Prostate gland (tissue), 2 donors: Measurements from ENCODE around the gene DOCK3.

Source experiments
- POLR2A ChIP-seq: fragments of 450-650 bp; IDR thresholded peaks from one replicate; pipeline ENCODE4 v1.6.1; 2016; ENCODE audit warnings: antibody characterized with exemption, mild to moderate bottlenecking
- POLR2AphosphoS5 ChIP-seq: sonication (generic); formaldehyde crosslinking; IDR thresholded peaks from one replicate; pipeline ENCODE4 v1.6.1; 2017; ENCODE audit warnings: antibody characterized with exemption
- TF ChIP-seq, protein P1 (sequence below), 4 experiments: fragments of 200-600 bp in 2 of 4; fragments of 450-650 bp in 2 of 4; sonication (generic) in 2 of 4; IDR thresholded peaks; 1 replicate in 3 of 4; 2 replicates in 1 of 4; pipeline ENCODE4 v1.5.1; 2016 to 2019; ENCODE audit warnings: antibody characterized with exemption in 4 of 4, mild to moderate bottlenecking in 2 of 4, moderate library complexity in 2 of 4

GRCh38 chr3:51333021-51333420 lies 658.3 kb downstream of the DOCK3 start:
- TF ChIP-seq, protein P1, sequence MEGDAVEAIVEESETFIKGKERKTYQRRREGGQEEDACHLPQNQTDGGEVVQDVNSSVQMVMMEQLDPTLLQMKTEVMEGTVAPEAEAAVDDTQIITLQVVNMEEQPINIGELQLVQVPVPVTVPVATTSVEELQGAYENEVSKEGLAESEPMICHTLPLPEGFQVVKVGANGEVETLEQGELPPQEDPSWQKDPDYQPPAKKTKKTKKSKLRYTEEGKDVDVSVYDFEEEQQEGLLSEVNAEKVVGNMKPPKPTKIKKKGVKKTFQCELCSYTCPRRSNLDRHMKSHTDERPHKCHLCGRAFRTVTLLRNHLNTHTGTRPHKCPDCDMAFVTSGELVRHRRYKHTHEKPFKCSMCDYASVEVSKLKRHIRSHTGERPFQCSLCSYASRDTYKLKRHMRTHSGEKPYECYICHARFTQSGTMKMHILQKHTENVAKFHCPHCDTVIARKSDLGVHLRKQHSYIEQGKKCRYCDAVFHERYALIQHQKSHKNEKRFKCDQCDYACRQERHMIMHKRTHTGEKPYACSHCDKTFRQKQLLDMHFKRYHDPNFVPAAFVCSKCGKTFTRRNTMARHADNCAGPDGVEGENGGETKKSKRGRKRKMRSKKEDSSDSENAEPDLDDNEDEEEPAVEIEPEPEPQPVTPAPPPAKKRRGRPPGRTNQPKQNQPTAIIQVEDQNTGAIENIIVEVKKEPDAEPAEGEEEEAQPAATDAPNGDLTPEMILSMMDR (IDR thresholded peaks at IDR 0.05): no peak
- TF ChIP-seq POLR2A (no peak), POLR2AphosphoS5 (no peak)
